ENCODE results near the gene TRAF1. TPM values are rescaled to one million over a fixed set of nuclear protein-coding genes. Genes with fewer than 3 reads are reported as not detected.

TRAF1 gene
- total and polyA plus RNA-seq, 7 donors: 0.46 to 10.0 (median 4.6) TPM

GRCh38 chr9:120867676-120868338 lies 58.8 kb downstream of the TRAF1 start:
- no peaks in the 10 kb centered on the region for H3K27me3 ChIP-seq
- H3K27ac ChIP-seq: peak overlapping the region; percentile 85 to 93 (median 88)
- no peaks in the 10 kb centered on the region for H3K9me3 ChIP-seq
- peak overlapping the region; percentile 47 to 60 (median 57) for H3K4me3 ChIP-seq
- H3K36me3 ChIP-seq: peaks cover 0 to 40% (median 2%) of the 10 kb centered on the region in 4 donors
- intact Hi-C loops (cut with DNase I): loop anchor here (1.0 to 2.0 kb wide), 2 partner anchors 25 to 69 kb away; no protein-coding TSS in a partner anchor
- peaks cover 0 to 20% (median 13%) of the 10 kb centered on the region in 4 donors for H3K4me1 ChIP-seq
- no peak for DNase-seq
- 93 to 95% methylated on average over 15 of the region's 15 CpGs for WGBS, 2 donors
- TF ChIP-seq CTCF (IDR thresholded peaks at IDR 0.05) (no peak), EP300 (IDR thresholded peaks at IDR 0.05) (no peak), POLR2AphosphoS5 (IDR thresholded peaks at IDR 0.05) (no peak), POLR2A (IDR thresholded peaks at IDR 0.05) (no peak)

GRCh38 chr9:120866651-120867050 lies 59.9 kb downstream of the TRAF1 start:
- intact Hi-C loops (cut with DNase I): no loop called here
- no peak for DNase-seq
- H3K27me3 ChIP-seq: no peaks in the 10 kb centered on the region
- no peak overlapping the region for H3K4me3 ChIP-seq
- TF ChIP-seq POLR2AphosphoS5 (IDR thresholded peaks at IDR 0.05) (no peak), EP300 (IDR thresholded peaks at IDR 0.05) (no peak), CTCF (IDR thresholded peaks at IDR 0.05) (no peak), POLR2A (IDR thresholded peaks at IDR 0.05) (no peak)
- 93 to 96% methylated on average over 6 of the region's 6 CpGs for WGBS, 2 donors
- peaks cover 0 to 46% (median 8%) of the 10 kb centered on the region in 4 donors for H3K36me3 ChIP-seq
- no peak overlapping the region for H3K27ac ChIP-seq
- peaks cover 0 to 20% (median 13%) of the 10 kb centered on the region in 4 donors for H3K4me1 ChIP-seq
- no peaks in the 10 kb centered on the region for H3K9me3 ChIP-seq

GRCh38 chr9:120865809-120866208 lies 60.8 kb downstream of the TRAF1 start:
- Histone ChIP-seq H3K36me3 (peaks cover 1 to 55% (median 12%) of the 10 kb centered on the region in 4 donors), H3K9me3 (no peaks in the 10 kb centered on the region), H3K27ac (no peak overlapping the region), H3K27me3 (no peaks in the 10 kb centered on the region), H3K4me3 (no peak overlapping the region), H3K4me1 (peaks cover 0 to 20% (median 13%) of the 10 kb centered on the region in 4 donors)
- WGBS, 2 donors: 49 to 85% methylated on average over 5 of the region's 5 CpGs
- TF ChIP-seq CTCF (IDR thresholded peaks at IDR 0.05) (no peak), POLR2AphosphoS5 (IDR thresholded peaks at IDR 0.05) (no peak), EP300 (IDR thresholded peaks at IDR 0.05) (no peak), POLR2A (IDR thresholded peaks at IDR 0.05) (no peak)
- DNase-seq: no peak
- intact Hi-C loops (cut with DNase I): no loop called here

- 85 to 89% methylated on average over 5 of the region's 5 CpGs for WGBS, 2 donors
Observed at GRCh38 chr9:120865176-120865575, 61.4 kb downstream of the TRAF1 start.

GRCh38 chr9:120864719-120865118 lies 61.9 kb downstream of the TRAF1 start:
- Histone ChIP-seq H3K4me3 (no peak overlapping the region), H3K9me3 (no peaks in the 10 kb centered on the region), H3K4me1 (peaks cover 0 to 15% (median 13%) of the 10 kb centered on the region in 4 donors), H3K36me3 (peaks cover 11 to 65% (median 23%) of the 10 kb centered on the region in 4 donors), H3K27me3 (no peaks in the 10 kb centered on the region), H3K27ac (no peak overlapping the region)
- TF ChIP-seq CTCF (IDR thresholded peaks at IDR 0.05): no peak
- TF ChIP-seq POLR2AphosphoS5 (IDR thresholded peaks at IDR 0.05): no peak
- DNase-seq: no peak
- WGBS, 2 donors: 96 to 98% methylated on average over 5 of the region's 5 CpGs
- intact Hi-C loops (cut with DNase I): no loop called here

More at GRCh38 chr9:120865176-120865575, 61.4 kb downstream of the TRAF1 start:
- DNase-seq: no peak
- Histone ChIP-seq H3K27me3 (no peaks in the 10 kb centered on the region), H3K36me3 (peaks cover 8 to 61% (median 18%) of the 10 kb centered on the region in 4 donors), H3K27ac (no peak overlapping the region), H3K9me3 (no peaks in the 10 kb centered on the region), H3K4me1 (peaks cover 0 to 20% (median 13%) of the 10 kb centered on the region in 4 donors), H3K4me3 (no peak overlapping the region)
- no peak for TF ChIP-seq POLR2A (IDR thresholded peaks at IDR 0.05)
- intact Hi-C loops (cut with DNase I): no loop called here
